LHCN-M2 (cell line): ENCODE measurements around the gene RASL12. TPM values are rescaled to one million over a fixed set of nuclear protein-coding genes. Genes with fewer than 3 reads are reported as not detected.

ENCODE experiments used
- DNase-seq: peaks from one replicate; pipeline ENCODE4 v3.0.0-alpha.2; 2012; ENCODE audit warnings: low read depth
- total RNA-seq: library from RNA; depleted of rRNA; stranded (reverse); fragments of >200 nt; gene quantifications from 2 replicates; pipeline ENCODE4 v1.2.3, GENCODE V29; 2014

RASL12 gene
- total RNA-seq, 1 experiment from 2014 or later, result not detected

GRCh38 chr15:65092911-65093792 is 25.4 kb upstream of the RASL12 start:
- no peak for DNase-seq

DNA sequence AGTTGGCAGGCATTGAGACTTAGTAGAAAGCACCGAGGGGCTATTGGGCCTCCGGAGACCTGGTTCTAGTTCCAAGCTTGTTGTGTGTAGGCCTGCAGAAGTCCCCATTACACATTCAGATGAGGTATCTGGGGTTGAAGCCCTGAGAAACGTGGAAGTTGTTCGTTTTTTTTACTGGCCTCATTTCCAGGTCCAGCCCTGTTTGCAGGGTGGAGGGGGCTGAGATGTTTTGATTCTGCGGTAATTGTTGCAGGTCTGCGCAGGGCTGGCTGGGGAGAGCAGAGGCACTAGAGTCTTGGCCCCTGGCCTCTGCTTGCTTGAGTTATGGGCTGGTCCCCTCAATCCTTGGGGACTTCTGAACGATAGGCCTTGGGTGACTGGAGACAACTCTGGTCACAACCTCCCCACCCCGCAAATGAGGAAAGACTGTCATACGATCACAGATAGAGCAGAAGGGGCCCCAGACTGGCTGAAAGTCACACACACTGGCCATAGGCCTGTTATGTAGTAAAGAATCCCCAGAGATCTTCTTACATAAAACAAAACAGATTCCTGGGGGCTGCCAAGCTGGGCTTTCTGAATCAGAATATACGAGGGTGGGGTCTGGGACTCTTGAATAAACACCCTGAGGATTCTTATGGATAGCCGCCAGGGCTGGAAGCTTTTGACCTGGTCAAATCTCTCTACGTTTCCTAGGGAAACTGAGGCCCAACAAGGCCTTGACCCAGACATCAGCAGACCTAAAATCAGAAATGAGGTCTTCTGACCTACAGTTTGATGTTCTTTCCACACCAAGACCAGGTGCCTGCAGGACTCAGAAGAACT is 24.4 kb upstream of the RASL12 start:
- DNase-seq, result no peak

DNA sequence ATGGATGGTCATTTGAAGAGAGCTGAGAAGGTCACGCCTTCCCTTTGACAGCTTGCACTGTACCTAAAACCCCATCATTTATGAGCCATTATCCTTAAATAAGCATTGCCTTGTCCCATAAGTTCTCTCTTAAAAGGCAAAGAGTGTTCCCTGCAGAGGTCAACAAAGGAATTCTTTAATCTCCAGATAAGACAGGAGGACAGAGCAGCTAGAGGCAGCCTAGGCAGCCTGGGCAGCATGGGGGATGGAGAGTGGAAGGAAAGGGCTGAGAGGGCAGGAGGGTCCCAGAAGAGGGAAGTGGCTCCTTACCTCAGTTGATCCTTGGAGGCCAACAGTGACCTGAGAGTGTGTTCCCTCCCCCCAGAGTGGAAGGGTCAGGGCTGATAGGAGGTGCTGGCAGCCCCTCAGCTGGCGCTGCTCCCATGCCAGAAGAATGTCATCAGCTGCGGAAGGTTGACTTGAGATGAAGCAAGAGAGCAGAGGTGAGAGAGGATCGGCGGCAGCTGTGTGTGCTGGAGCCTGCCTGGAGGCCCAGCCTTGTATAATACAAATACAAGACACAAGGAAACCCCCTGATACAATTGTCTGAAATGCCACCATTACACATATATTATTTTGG is 21.5 kb upstream of the RASL12 start:
- DNase-seq, result no peak

DNA sequence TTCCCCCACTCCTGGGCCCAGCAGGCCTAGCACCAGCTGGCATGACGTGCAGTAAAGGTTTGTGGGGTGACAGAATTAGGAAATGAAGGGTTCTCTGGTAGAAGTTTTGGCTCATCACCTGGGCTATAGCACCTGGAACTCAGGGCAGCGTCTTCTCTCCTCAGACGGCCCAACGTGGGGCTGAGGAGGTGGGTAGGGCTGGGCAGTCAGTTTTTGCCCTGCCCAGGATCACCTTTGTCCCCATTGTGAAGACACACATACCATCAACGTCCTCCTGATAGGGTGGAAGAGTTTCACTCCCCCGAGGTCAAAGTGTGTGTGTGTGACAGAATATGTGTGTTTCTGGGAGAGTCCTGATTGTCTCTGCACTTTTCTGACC is 20.8 kb upstream of the RASL12 start:
- DNase-seq, result no peak

DNA sequence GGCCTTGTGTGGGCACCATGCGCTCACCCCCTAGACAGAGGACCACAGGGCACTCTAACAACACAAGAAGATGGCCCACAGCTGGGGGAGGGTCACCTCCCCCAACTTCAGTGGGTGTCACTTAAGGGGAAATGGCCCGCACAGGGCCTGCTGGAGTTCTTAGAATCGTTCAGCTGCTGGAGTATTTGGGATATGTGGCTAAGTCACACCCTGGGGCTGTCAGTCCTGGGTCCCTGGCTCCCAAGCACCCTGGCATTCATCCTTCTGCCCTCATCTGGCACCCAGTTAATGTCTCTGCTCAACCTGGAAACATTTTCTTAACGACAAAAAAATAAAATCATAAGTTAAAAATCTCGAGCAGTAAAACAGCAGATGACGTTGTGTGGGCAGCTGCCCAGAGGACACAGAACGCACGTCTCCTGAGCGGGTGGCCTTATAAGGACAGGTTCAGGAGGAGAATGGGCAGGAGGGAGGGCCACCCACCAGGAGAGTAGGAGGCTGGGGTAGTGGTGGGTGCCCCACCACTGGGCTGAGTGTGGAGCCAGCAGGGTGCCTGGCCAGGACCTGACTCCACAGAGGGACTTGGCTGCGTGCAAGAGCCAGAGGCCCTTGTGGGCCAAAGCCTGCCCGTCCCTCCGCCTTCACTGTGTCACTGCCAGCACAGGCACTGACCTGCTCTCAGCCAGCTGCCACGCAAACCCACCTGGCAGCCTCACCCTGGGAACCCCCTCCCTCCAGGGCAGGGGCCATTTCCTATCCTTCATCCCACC is 20.3 kb upstream of the RASL12 start:
- no peak for DNase-seq

DNA sequence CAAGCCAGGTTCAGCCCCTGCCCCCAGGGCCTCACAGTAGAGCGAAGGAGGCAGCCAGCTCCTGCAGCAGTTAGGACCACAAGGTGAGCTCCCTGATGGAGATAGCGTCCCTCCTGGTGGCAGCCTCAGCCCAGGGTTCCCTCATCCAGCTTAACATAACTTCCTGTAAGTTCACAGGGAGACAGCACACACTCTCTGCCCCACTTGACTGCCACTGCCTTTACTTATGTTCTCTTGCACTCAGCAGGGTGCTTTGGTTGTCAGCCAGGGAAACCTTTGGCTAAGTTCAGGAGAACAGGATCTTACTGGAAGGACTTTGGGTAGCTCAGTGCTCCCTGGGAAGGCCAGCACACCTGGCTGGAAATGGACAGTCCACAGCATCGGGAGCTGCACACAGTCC is 19.6 kb upstream of the RASL12 start:
- no peak for DNase-seq

- DNase-seq, result no peak
Measured at GRCh38 chr15:65086680-65087111, 18.9 kb upstream of the RASL12 start.

DNA sequence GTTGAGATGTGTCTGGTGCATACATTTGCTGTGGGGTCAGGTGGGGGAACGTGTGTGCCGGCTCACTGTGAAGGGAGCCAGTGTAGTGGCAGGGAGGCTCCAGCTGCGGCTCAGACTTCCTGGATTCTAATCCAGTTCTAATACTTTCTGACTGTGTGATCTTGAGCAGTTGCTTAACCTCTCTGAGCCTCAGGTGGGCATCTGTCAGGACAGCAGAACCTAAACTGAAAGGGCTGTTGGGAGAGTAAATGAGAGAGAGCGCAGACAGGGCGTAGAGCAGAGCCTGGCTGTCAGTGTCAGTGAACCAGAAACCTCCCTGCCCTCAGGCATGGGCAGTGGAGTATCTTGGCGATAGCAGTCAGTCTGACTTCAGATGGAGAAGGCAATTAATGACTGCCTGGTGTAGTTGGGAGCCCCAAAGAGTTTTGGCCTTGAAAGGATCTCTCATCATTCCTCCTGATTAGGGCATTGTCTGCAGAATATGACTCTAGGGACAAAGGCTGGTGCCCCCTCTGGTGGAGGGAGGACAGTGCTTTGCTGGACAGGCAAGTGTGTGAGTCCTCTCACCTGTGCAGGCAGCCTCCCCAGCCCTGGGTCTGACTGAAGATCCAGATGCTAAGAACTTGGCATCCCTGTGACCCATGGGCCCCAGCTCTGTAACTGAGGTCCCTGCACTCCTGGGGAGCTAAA is 18.3 kb upstream of the RASL12 start:
- peak; percentile 29 for DNase-seq

DNA sequence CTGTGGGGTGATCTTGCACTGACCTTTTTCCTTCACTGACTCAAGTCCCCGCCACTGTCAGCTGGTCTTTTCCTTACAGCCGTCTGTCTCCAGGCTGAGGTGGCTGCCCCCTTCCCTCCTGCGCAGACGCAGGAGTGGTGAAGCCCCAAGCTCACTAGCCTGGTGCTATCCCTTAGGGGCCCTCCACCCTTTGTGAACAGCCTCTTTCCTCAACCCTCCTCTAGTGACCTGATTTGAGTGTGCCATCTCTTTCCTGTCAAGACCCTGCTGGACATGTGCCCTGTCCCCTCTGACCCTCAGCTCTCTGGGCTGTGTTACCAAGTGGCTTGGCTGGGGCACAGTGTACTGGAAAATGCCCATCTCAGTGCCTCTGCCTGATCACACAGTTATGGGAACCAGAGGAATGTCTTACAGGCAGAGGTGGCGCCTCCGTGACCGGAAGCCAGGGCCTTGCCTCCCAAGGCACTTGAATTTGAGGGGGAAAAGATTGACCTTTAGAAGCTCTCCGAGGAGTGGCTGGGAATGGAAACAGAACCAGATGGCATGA is 17.5 kb upstream of the RASL12 start:
- no peak for DNase-seq

GRCh38 chr15:65084500-65085206 is 16.9 kb upstream of the RASL12 start:
- no peak for DNase-seq

GRCh38 chr15:65083262-65083701 is 15.5 kb upstream of the RASL12 start:
- DNase-seq, result no peak

GRCh38 chr15:65082303-65082953 is 14.6 kb upstream of the RASL12 start:
- DNase-seq, result no peak

DNA sequence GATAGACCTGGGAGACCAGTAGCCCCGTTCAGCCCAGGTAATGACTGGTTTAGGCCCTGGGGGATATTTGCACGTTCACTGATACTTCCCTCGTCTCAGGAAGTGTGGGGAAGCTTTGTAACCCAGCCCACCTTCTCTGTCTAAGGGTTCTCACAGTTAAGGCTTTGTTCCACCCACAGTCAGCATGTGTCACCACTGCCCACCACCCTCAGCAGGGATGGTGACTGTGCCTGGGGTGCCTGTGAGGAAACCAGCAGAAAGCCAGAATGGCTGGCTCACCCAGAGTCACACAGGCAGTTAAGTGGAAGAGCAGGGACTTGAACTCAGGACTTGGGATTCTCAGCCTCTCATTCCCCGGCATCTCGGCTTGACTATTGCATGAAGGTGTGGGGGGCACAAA is 14.0 kb upstream of the RASL12 start:
- DNase-seq, result no peak

GRCh38 chr15:65081270-65081669 is 13.5 kb upstream of the RASL12 start:
- DNase-seq, result no peak

DNA sequence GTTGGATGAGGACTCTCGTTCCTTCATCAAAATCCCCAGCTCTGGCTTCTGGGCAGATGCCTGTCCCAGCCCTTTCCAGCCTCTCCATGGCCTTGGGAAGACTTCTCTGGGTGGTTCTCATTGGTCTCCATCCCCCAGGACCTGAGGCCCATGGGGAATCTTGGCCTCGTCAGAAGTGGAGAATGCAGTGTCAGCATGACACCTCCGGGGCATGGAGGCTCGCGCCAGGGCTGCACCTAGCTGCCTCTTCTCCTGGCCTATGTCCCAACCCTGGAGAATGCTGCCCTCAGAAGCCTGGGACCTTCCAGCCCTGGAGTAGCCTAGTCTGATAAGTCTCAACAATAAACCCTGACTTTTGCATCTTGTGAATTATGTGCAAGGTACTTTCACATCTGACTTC is 11.8 kb upstream of the RASL12 start:
- no peak for DNase-seq

DNA sequence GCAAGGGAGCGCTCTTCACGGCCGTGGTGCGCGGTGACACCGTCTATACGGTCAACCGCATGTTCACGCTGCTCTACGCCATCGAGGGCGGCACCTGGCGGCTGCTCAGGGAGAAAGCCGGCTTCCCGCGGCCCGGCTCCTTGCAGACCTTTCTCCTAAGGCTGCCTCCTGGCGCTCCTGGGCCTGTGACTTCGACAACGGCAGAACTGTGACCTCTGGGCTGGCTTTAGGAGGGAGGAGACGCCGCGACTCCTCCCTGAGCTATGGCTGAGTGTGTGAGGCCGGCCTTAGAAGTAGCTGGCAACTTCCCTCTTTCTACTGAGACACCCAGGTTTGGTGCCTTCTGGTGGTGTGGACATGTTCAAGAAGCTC is 10.2 kb upstream of the RASL12 start:
- peak; percentile 13 for DNase-seq

DNA sequence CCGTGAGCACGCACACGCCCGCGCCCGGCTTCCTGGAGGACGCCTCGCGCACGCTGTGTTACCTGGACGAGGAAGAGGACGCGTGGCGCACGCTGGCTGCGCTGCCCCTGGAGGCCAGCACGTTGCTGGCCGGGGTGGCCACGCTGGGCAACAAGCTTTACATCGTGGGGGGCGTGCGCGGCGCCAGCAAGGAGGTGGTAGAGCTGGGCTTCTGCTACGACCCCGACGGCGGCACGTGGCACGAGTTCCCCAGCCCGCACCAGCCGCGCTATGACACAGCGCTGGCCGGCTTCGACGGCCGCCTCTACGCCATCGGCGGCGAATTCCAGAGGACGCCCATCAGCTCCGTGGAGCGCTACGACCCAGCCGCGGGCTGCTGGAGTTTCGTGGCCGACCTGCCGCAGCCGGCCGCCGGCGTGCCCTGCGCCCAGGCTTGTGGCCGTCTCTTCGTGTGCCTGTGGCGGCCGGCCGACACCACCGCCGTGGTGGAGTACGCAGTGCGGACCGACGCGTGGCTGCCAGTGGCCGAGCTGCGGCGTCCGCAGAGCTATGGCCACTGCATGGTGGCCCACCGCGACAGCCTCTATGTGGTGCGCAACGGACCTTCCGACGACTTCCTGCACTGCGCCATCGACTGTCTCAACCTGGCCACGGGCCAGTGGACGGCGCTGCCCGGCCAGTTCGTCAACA is 9.6 kb upstream of the RASL12 start:
- no peak for DNase-seq

- no peak for DNase-seq
Measured at GRCh38 chr15:65076486-65077290, 8.9 kb upstream of the RASL12 start, which contains the start of gene KBTBD13. KBTBD13 (plus strand) TSS chr15:65076746; CDS start chr15:65076816, 70 bp downstream.
